Keratinocyte (primary cell): ENCODE results near the gene BNIP3. TPM values are rescaled to one million over a fixed set of nuclear protein-coding genes. Genes with fewer than 3 reads are reported as not detected.

Source experiments
- DNase-seq: peaks from one replicate; pipeline ENCODE4 v3.0.0-alpha.2; 2011; ENCODE audit warnings: low read depth, missing footprints, low spot score
- FAIRE-seq: peaks from 2 replicates; lab custom pipeline; 2011; peaks lifted over from hg19 to GRCh38; lab: Jason Lieb, UNC
- H2AFZ ChIP-seq: 2 replicates; pipeline ENCODE4 v1.6.0; 2012; ENCODE audit warnings: low read length, control low read depth, inconsistent platforms; ENCODE audit not compliant: control insufficient read depth
- H3K27ac ChIP-seq: 2 replicates; pipeline ENCODE4 v1.5.1; 2011; ENCODE audit warnings: low read length; ENCODE audit not compliant: control insufficient read depth, insufficient read depth
- H3K27me3 ChIP-seq: 3 replicates; pipeline ENCODE4 v1.6.0; 2011; ENCODE audit warnings: low read length; ENCODE audit not compliant: control insufficient read depth, insufficient read depth; ENCODE audit errors: extremely low read depth
- H3K36me3 ChIP-seq, 2 experiments: 2 replicates in 1 of 2; 3 replicates in 1 of 2; pipeline ENCODE4 v1.5.1; 2011; ENCODE audit warnings: low read length in 2 of 2, mild to moderate bottlenecking in 1 of 2; ENCODE audit not compliant: control insufficient read depth in 2 of 2, insufficient read depth in 2 of 2; ENCODE audit errors: extremely low read depth in 1 of 2
- H3K4me1 ChIP-seq: 3 replicates; pipeline ENCODE4 v1.5.1; 2011; ENCODE audit warnings: low read length; ENCODE audit not compliant: control insufficient read depth, insufficient read depth; ENCODE audit errors: extremely low read depth
- H3K4me2 ChIP-seq: 3 replicates; pipeline ENCODE4 v1.6.0; 2011; ENCODE audit warnings: low read depth, low read length; ENCODE audit not compliant: control insufficient read depth, insufficient read depth; ENCODE audit errors: extremely low read depth
- H3K4me3 ChIP-seq, 3 experiments: fragments of 200-600 bp in 1 of 3; sonication (generic) in 1 of 3; 2 replicates in 2 of 3; 3 replicates in 1 of 3; pipeline ENCODE4 v1.5.1; 2011 to 2016; ENCODE audit warnings: low read length in 3 of 3, mild to moderate bottlenecking in 3 of 3, control low read depth in 2 of 3, inconsistent platforms in 1 of 3, low read depth in 1 of 3, mixed read lengths in 1 of 3, mixed run types in 1 of 3, moderate library complexity in 1 of 3; ENCODE audit not compliant: control insufficient read depth in 2 of 3, insufficient read depth in 2 of 3; ENCODE audit errors: extremely low read depth in 1 of 3
- H3K79me2 ChIP-seq: 2 replicates; pipeline ENCODE4 v1.6.0; 2012; ENCODE audit warnings: low read length; ENCODE audit not compliant: control insufficient read depth, insufficient read depth
- H3K9ac ChIP-seq: 3 replicates; pipeline ENCODE4 v1.6.0; 2011; ENCODE audit warnings: low read length; ENCODE audit not compliant: control insufficient read depth, insufficient read depth; ENCODE audit errors: extremely low read depth
- H3K9me1 ChIP-seq: 3 replicates; pipeline ENCODE4 v1.6.0; 2011; ENCODE audit warnings: low read length; ENCODE audit not compliant: control insufficient read depth, insufficient read depth; ENCODE audit errors: extremely low read depth
- H3K9me3 ChIP-seq: 2 replicates; pipeline ENCODE4 v1.5.1; 2012; ENCODE audit warnings: low read depth, low read length; ENCODE audit not compliant: control insufficient read depth
- H4K20me1 ChIP-seq: 3 replicates; pipeline ENCODE4 v1.6.0; 2011; ENCODE audit warnings: low read length; ENCODE audit not compliant: control insufficient read depth, insufficient read depth; ENCODE audit errors: extremely low read depth
- CTCF ChIP-seq, 3 experiments: IDR thresholded peaks in 1 of 3; conservative IDR thresholded peaks in 1 of 3; optimal IDR thresholded peaks in 1 of 3; 2 replicates in 2 of 3; 3 replicates in 1 of 3; pipeline versions ENCODE3 to v1.5.1; 2011; ENCODE audit warnings: low read length in 3 of 3, mild to moderate bottlenecking in 3 of 3, moderate library complexity in 2 of 3, control low read depth in 1 of 3, inconsistent platforms in 1 of 3; ENCODE audit not compliant: insufficient read depth in 2 of 3; ENCODE audit errors: extremely low read depth in 1 of 3
- EZH2 ChIP-seq: IDR thresholded peaks from one replicate; pipeline ENCODE4 v1.6.1; 2012; ENCODE audit warnings: inconsistent platforms, mild to moderate bottlenecking, low read length, moderate library complexity
- dilution Hi-C: fragments of 300-500 bp; cut with MboI; formaldehyde crosslinking; loops from one replicate; pipeline ENCODE4 v1.7.0; 2020; ENCODE audit warnings: low sequenced_read_pairs; ENCODE audit not compliant: extremely low pct_ligation_motif_present
- polyA plus RNA-seq, 5 experiments: library from polyadenylated mRNA; depleted of rRNA in 3 of 5; stranded (reverse) in 3 of 5; stranded (forward) in 1 of 5; unstranded in 1 of 5; fragments of >200 nt; gene quantifications; 1 replicate in 1 of 5; 2 replicates in 3 of 5; 3 replicates in 1 of 5; pipeline versions ENCODE4 v1.2.1 to v1.2.3, GENCODE V29; 2011 to 2012; ENCODE audit warnings: missing spikeins in 2 of 5, low read depth in 1 of 5, low replicate concordance in 1 of 5

Gene BNIP3
- polyA plus RNA-seq, 1 donor (not counting 4 experiments of a cell fraction or from before 2014, with no cell fraction given): 77.9 TPM

- H4K20me1 ChIP-seq: peaks cover 25% of the 10 kb centered on the region
- dilution Hi-C loops: no loop called here
- H3K9ac ChIP-seq: no peak overlapping the region
- peaks cover 0 to 8% of the 10 kb centered on the region in 2 experiments for H3K36me3 ChIP-seq
- peaks cover 99% of the 10 kb centered on the region for H3K79me2 ChIP-seq
- no peak overlapping the region for H3K4me2 ChIP-seq
- H3K27ac ChIP-seq: no peak overlapping the region
- peaks cover 21% of the 10 kb centered on the region for H3K4me1 ChIP-seq
- DNase-seq (no peak), FAIRE-seq (no peak)
- no peak for TF ChIP-seq EZH2
- no peak for TF ChIP-seq CTCF (optimal IDR thresholded peaks at IDR 0.05 in 1 of 3, IDR thresholded peaks at IDR 0.05 in 1 of 3, conservative IDR thresholded peaks at IDR 0.05 in 1 of 3; ENCODE audit: extremely low read depth in 1 of 3, insufficient read depth in 2 of 3, low read length in 3 of 3)
- H3K9me1 ChIP-seq: peaks cover 7% of the 10 kb centered on the region
- peaks cover 2% of the 10 kb centered on the region for H3K9me3 ChIP-seq
- no peak overlapping the region for H2AFZ ChIP-seq
- no peak overlapping the region for H3K4me3 ChIP-seq
- H3K27me3 ChIP-seq: no peaks in the 10 kb centered on the region
These were observed 58.5 kb downstream of the BNIP3 start for GRCh38 chr10:131923038-131923756.

GRCh38 chr10:131921184-131921583 lies 60.5 kb downstream of the BNIP3 start:
- Histone ChIP-seq H3K4me3 (no peak overlapping the region), H2AFZ (no peak overlapping the region), H3K36me3 (peaks cover 0 to 2% of the 10 kb centered on the region in 2 experiments), H3K9ac (no peak overlapping the region), H3K4me1 (peaks cover 21% of the 10 kb centered on the region), H3K79me2 (peaks cover 96% of the 10 kb centered on the region), H3K9me1 (peaks cover 9% of the 10 kb centered on the region), H3K9me3 (peaks cover 2% of the 10 kb centered on the region), H3K27ac (peak overlapping the region; percentile 76), H3K27me3 (no peaks in the 10 kb centered on the region), H4K20me1 (peaks cover 21% of the 10 kb centered on the region), H3K4me2 (peak overlapping the region; percentile 45)
- no peak for DNase-seq
- no peak for TF ChIP-seq CTCF (optimal IDR thresholded peaks at IDR 0.05 in 1 of 3, IDR thresholded peaks at IDR 0.05 in 1 of 3, conservative IDR thresholded peaks at IDR 0.05 in 1 of 3; ENCODE audit: extremely low read depth in 1 of 3, insufficient read depth in 2 of 3, low read length in 3 of 3)
- TF ChIP-seq EZH2: no peak
- no peak for FAIRE-seq
- dilution Hi-C loops: no loop called here
